Lower leg skin (tissue), 3 donors: ENCODE results near the gene HACD4.

Experiments used
- POLR2A ChIP-seq, 2 donors: fragments of 450-650 bp; IDR thresholded peaks; one replicate each; pipeline ENCODE4 v1.6.1; 2016 to 2017; ENCODE audit warnings: antibody characterized with exemption in 2 of 2, mild to moderate bottlenecking in 1 of 2, moderate library complexity in 1 of 2
- TF ChIP-seq, protein P1 (sequence below), 3 donors: fragments of 450-650 bp; IDR thresholded peaks; one replicate each; pipeline ENCODE4 v1.5.1; 2016; ENCODE audit warnings: antibody characterized with exemption in 3 of 3, mild to moderate bottlenecking in 3 of 3, moderate library complexity in 2 of 3

- TF ChIP-seq, protein P1, sequence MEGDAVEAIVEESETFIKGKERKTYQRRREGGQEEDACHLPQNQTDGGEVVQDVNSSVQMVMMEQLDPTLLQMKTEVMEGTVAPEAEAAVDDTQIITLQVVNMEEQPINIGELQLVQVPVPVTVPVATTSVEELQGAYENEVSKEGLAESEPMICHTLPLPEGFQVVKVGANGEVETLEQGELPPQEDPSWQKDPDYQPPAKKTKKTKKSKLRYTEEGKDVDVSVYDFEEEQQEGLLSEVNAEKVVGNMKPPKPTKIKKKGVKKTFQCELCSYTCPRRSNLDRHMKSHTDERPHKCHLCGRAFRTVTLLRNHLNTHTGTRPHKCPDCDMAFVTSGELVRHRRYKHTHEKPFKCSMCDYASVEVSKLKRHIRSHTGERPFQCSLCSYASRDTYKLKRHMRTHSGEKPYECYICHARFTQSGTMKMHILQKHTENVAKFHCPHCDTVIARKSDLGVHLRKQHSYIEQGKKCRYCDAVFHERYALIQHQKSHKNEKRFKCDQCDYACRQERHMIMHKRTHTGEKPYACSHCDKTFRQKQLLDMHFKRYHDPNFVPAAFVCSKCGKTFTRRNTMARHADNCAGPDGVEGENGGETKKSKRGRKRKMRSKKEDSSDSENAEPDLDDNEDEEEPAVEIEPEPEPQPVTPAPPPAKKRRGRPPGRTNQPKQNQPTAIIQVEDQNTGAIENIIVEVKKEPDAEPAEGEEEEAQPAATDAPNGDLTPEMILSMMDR (IDR thresholded peaks at IDR 0.05) = no peak
- no peak for TF ChIP-seq POLR2A (IDR thresholded peaks at IDR 0.05)
Measured at GRCh38 chr9:21070171-21070571, 38.7 kb upstream of the HACD4 start.
